GM18868 (cell line): Measurements from ENCODE around the gene IFIT1B.

Experiments used
- ATAC-seq: cut with Tn5 transposase; IDR thresholded peaks from one replicate; pipeline ENCODE4 v1.9.1; 2021; ENCODE audit warnings: mild to moderate bottlenecking, moderate library complexity; ENCODE audit not compliant: unreplicated experiment

IFIT1B gene

GRCh38 chr10:89348481-89348880, 29.4 kb upstream of the IFIT1B start:
- no peak for ATAC-seq

- no peak for ATAC-seq
Measured at GRCh38 chr10:89348975-89349374, 28.9 kb upstream of the IFIT1B start.

GRCh38 chr10:89350631-89351315, 27.1 kb upstream of the IFIT1B start:
- ATAC-seq: peak; percentile 43

DNA sequence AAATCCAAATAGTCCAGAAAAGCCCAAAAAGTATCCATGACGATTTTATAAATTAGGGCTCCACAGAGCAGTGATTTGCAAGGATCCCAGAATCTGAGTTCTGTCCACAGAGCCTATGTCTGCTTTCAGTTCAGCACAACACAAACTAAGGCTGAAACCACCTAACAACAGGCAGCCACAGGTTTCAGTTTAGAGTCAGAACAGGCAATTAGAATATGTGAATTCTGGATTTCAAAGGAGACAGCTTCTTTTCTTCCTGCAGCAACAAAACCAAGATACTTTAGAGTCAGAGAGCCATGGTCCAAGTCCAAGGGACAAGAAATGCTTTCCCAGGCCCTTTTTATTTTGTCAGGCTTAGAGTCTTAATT, 26.5 kb upstream of the IFIT1B start:
- peak; percentile 79 for ATAC-seq

- no peak for ATAC-seq
Measured at GRCh38 chr10:89351780-89352597, 25.9 kb upstream of the IFIT1B start.

- ATAC-seq: no peak
Measured at GRCh38 chr10:89352802-89353201, 25.1 kb upstream of the IFIT1B start.

DNA sequence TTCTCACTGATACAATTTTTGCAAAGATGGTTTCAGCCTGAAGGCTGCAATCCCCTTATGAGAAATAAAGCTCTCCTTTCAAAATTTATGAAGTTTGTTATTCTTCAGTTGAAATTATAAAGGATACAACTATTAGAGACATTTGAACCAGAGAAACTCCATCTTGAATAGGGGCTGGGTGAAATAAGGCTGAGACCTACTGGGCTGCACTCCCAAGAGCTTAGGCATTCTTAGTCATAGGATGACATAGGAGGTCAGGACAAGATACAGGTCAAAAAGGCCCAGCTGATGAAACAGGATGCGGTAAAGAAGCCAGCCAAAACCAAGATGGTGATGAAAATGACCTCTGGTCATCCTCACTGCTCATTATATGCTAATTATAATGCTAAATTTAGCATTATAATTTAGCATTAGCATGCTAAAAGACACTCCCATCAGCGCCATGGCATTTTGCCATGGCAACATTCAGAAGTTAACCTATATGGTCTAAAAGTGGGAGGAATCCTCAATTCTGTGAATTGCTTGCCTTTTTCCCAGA, 22.4 kb upstream of the IFIT1B start:
- ATAC-seq: no peak

GRCh38 chr10:89357096-89357495, 20.8 kb upstream of the IFIT1B start:
- no peak for ATAC-seq

DNA sequence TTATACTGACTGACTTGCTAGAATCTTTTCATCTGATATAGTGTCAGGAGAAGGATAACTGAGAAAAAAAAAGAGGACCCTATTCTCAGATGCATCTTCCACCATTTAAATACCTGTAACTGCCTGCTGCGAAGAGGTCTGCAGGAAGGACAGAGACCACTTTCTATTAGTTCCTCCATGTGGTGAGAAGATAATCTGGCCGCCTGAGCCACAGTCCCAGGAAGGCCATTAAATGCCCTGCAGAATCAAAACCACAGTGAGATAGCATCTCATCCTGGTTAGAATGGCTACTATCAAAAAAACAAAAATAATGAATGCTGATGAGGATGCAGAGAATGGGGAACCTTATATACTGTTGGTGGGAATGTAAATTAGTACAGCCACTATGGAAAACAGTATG, 19.9 kb upstream of the IFIT1B start:
- no peak for ATAC-seq

DNA sequence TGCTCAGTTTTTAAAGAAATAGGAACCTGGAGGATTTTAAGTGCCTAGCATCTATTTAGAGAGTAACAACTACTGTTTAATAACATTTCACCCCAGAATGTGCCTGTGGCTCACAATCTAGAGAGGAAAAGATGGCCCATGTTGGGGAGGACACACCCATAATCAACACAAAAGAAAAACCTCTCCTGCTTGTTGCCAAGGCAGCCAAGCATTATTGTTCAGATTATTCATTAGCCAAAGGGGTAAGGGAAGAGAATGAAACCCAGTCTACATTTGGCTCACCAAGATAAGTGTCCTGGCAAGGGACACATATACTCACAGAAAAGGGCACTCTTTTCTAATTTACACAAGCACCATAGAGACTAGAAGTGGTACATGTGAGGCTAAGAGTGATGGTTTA, 17.7 kb upstream of the IFIT1B start:
- no peak for ATAC-seq

- no peak for ATAC-seq
Measured at GRCh38 chr10:89362929-89363328, 14.9 kb upstream of the IFIT1B start.

DNA sequence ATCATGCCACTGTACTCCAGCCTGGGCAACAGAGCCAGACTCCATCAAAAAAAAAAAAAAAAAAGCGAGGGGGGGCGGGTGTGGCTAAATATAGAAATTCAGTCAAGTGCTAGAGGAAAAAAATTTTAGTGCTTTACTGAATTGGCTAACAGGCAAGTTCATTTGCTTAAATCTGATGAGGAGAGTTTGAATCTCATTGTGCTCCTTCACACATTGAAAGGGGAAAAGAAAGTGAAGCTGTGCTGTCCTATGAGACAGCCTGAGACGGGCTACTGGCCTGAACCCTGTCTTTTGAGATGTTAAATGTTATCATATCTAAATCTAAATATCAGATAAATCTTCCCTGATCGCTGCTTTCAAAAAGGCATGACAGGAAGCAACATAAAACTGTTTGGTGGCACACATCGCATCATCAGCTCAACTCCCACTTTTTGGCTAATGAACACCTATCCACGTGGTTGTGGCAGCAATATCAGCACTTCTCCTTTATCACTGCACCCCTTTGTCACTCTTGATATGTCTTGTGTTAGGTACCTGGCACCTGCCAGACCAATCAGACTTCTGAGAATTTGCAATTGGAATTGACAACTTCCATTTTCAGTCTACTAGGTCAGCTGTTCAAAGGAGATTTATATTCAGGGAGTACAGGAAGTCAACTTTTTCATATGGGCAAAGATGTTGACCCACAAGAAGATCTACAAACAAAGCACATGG, 14.0 kb upstream of the IFIT1B start:
- peak; percentile 38 for ATAC-seq

DNA sequence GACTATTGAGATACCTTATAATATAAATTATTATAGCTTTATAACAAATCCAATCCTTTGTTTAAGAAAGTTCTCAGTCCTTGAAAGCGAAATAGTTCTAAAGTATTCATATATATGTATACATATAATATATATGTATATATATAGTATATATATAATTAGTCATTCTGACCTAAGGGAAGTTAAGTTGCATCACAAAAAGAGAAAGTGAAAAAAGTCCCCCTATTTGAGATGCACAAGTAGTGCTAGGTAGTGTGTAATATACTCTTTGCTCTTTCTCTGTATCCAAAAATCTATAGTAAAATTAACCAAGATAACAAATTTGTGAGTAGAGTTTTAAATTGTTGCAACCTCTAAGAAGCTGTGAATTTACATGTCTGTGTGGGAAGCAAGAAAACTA, 13.3 kb upstream of the IFIT1B start:
- peak; percentile 36 for ATAC-seq

GRCh38 chr10:89367529-89367928, 10.3 kb upstream of the IFIT1B start:
- peak; percentile 70 for ATAC-seq

DNA sequence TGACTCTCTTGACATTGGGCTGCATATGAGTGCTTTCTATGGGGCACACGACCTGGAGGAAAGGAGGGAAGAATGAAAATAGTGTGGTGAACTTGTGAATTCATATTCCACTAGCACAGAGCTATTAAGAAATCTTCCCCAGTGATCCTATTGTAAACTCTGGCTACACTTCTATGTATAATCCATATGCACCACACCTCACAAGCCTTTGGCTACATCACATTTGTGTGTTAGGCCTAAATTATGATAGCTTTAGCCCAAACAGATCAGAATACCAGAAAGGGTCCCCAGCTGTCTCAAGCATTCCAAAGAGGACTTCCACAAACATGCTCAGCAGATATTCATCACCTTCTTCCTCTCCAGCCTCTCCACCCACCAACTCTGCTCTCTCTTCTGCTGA, 9.7 kb upstream of the IFIT1B start:
- no peak for ATAC-seq

DNA sequence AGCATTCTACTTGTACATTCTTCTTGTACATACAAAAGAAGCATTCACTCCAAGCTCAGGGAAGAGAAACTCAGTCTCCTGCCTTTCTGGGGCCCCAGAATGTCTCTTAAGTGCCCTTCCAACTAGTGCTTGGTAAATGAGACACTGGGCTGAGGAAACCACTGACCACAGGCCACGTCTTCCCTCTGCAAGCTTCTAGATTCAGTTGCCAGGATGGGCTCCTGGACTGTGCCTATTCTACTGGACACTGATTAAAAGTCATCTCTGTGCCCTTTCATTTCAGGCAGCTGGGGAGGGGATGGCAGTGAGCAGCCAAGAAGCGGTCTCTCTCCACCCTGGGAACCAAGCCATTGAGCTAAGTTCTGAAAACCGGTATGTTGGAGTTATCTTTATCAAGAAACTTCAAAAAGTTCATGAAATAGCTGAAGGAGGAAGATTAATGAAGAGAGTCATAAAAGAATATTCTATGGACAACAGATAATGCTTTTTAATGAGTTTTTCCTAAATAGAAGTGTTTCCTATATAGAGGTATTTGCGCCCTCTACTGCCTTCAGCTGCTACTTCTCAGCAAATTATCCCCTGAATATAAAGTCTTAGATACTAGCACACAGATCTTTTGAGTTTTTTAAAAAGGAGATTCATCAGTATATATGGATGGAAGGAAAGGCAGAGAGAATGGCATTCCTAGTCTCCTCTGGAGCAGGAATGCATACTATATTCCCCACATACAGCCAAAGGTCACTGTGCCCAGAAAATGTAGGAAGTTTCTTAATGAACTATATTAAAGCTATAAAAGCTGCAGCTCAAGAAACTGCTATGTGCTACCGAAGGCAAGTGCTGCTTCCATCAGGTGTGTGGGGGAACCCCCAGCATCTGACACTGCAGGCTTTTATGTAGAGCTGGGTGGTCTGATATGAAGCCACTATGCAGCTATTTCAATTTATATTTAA, 8.4 kb upstream of the IFIT1B start:
- no peak for ATAC-seq

GRCh38 chr10:89371079-89371478, 6.8 kb upstream of the IFIT1B start:
- no peak for ATAC-seq

DNA sequence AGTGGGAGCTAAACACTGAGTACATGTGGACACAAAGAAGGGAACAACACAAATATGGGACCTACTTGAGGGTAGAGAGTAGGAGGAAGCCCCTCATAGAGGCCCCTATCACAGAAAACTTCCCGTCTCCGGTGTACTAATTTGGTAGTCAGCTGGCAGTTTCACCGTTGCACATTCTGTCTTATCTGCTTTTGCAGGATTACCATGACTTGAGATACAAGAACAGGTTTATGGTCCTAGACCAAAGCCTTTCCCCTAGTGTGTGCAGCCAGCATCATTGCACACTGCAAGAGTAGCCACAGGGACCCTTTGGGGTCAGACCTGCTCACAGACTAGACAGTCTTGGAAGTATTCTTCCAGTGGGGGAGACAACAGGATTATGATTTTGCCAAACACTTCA, 5.9 kb upstream of the IFIT1B start:
- ATAC-seq: no peak

- ATAC-seq: no peak
Measured at GRCh38 chr10:89373916-89374711, 3.7 kb upstream of the IFIT1B start.

DNA sequence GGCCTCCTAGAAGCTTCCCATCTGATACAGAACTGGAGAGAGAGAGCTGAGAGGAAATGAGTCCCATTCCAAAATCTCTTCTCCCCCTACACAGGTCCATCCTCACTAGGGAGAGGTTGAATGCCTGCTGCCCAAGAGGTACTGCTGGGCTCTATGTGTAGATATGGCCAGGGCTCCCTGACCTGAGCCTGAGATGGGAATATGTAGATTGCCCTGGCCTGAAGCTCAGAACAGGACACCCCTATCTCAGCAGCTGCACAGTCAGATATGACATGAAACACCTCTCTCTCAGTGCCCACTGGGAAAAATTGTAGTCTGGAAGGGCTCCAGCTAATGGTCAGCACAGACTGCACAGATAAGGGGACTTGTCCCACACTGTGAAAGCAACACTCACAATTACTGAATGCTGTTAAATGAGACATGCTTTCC, 3.1 kb upstream of the IFIT1B start:
- no peak for ATAC-seq
